CD14-positive monocyte (primary cell): ENCODE measurements around the gene TANGO2. TPM values are rescaled to one million over a fixed set of nuclear protein-coding genes. Genes with fewer than 3 reads are reported as not detected.

Source experiments
- DNase-seq, 3 donors: peaks; one replicate each; pipeline ENCODE4 v3.0.0-alpha.2; 2011 to 2022
- H2AFZ ChIP-seq: 2 replicates; pipeline ENCODE4 v1.6.0; 2012; ENCODE audit warnings: mild to moderate bottlenecking, low read depth, low read length, inconsistent platforms; ENCODE audit not compliant: insufficient read depth, poor library complexity, severe bottlenecking
- H3K27ac ChIP-seq, 2 donors: 1 replicate in 1 of 2; 2 replicates in 1 of 2; pipeline ENCODE4 v1.5.1; 2012 to 2013; ENCODE audit warnings: low read length in 2 of 2, control low read depth in 1 of 2, inconsistent platforms in 1 of 2, low read depth in 1 of 2, mild to moderate bottlenecking in 1 of 2
- H3K27me3 ChIP-seq, 2 donors: one replicate each; pipeline versions ENCODE4 v1.6.0 to v1.6.1; 2011 to 2013; ENCODE audit warnings: low read length in 2 of 2; ENCODE audit not compliant: control insufficient read depth in 2 of 2, insufficient read depth in 2 of 2
- H3K36me3 ChIP-seq, 2 donors: replicated peaks in 1 of 2; 1 replicate in 1 of 2; 2 replicates in 1 of 2; pipeline versions ENCODE4 v1.5.1 to v1.6.1; 2012 to 2013; ENCODE audit warnings: low read length in 2 of 2, control low read depth in 1 of 2, inconsistent platforms in 1 of 2, mild to moderate bottlenecking in 1 of 2; ENCODE audit not compliant: insufficient read depth in 2 of 2, control insufficient read depth in 1 of 2
- H3K4me1 ChIP-seq, 2 donors: 1 replicate in 1 of 2; 2 replicates in 1 of 2; pipeline versions ENCODE4 v1.5.1 to v1.6.1; 2012 to 2013; ENCODE audit warnings: low read length in 2 of 2, control low read depth in 1 of 2, inconsistent platforms in 1 of 2, mild to moderate bottlenecking in 1 of 2, moderate library complexity in 1 of 2; ENCODE audit not compliant: insufficient read depth in 2 of 2, control insufficient read depth in 1 of 2
- H3K4me2 ChIP-seq: replicated peaks from 2 replicates; pipeline ENCODE3; 2012; ENCODE audit warnings: low read length, moderate library complexity, mild to moderate bottlenecking; ENCODE audit not compliant: poor library complexity, severe bottlenecking; ENCODE audit errors: extremely low read depth
- H3K4me3 ChIP-seq, 3 experiments: fragments of 200-600 bp in 1 of 3; sonication (generic) in 1 of 3; replicated peaks in 1 of 3; 1 replicate in 2 of 3; 2 replicates in 1 of 3; pipeline ENCODE4 v1.5.1; 2011 to 2013; ENCODE audit warnings: low read length in 3 of 3, mild to moderate bottlenecking in 3 of 3, control low read depth in 2 of 3, low read depth in 2 of 3, inconsistent platforms in 1 of 3, moderate library complexity in 1 of 3
- H3K79me2 ChIP-seq: 2 replicates; pipeline ENCODE4 v1.6.0; 2012; ENCODE audit warnings: mild to moderate bottlenecking, control low read depth, inconsistent platforms, low read length, moderate library complexity; ENCODE audit not compliant: insufficient read depth
- H3K9ac ChIP-seq: 2 replicates; pipeline ENCODE4 v1.6.0; 2017; ENCODE audit warnings: low read length, mild to moderate bottlenecking; ENCODE audit not compliant: insufficient read depth, poor library complexity, severe bottlenecking
- H3K9me3 ChIP-seq, 2 donors: replicated peaks in 1 of 2; 1 replicate in 1 of 2; 2 replicates in 1 of 2; pipeline versions ENCODE4 v1.5.1 to v1.6.1; 2012 to 2013; ENCODE audit warnings: low read length in 2 of 2, control low read depth in 1 of 2; ENCODE audit not compliant: control insufficient read depth in 1 of 2, insufficient read depth in 1 of 2
- H4K20me1 ChIP-seq: 2 replicates; pipeline ENCODE4 v1.6.0; 2012; ENCODE audit warnings: mild to moderate bottlenecking, low read length, control low read depth, moderate library complexity; ENCODE audit not compliant: insufficient read depth
- H3K27ac Mint-ChIP-seq, 7 donors: one replicate each; pipeline ENCODE4 v1.8.0; 2020; ENCODE audit warnings: mild to moderate bottlenecking in 7 of 7, mixed read lengths in 7 of 7, moderate library complexity in 6 of 7, inconsistent platforms in 2 of 7
- H3K27me3 Mint-ChIP-seq, 3 donors: one replicate each; pipeline ENCODE4 v1.8.0; 2021 to 2022; ENCODE audit warnings: low read depth in 3 of 3, mild to moderate bottlenecking in 3 of 3, mixed read lengths in 3 of 3, moderate library complexity in 3 of 3, inconsistent platforms in 1 of 3
- H3K36me3 Mint-ChIP-seq, 2 donors: one replicate each; pipeline ENCODE4 v1.8.0; 2020; ENCODE audit warnings: mixed read lengths in 2 of 2, inconsistent platforms in 1 of 2, mild to moderate bottlenecking in 1 of 2
- H3K4me1 Mint-ChIP-seq: one replicate; pipeline ENCODE4 v1.8.0; 2020; ENCODE audit warnings: mild to moderate bottlenecking, mixed read lengths
- H3K4me3 Mint-ChIP-seq, 2 donors: one replicate each; pipeline ENCODE4 v1.8.0; 2020; ENCODE audit warnings: mild to moderate bottlenecking in 2 of 2, mixed read lengths in 2 of 2, moderate library complexity in 1 of 2
- H3K9me3 Mint-ChIP-seq, 7 donors: one replicate each; pipeline ENCODE4 v1.8.0; 2020 to 2022; ENCODE audit warnings: mixed read lengths in 7 of 7, mild to moderate bottlenecking in 6 of 7, moderate library complexity in 6 of 7, inconsistent platforms in 2 of 7
- CTCF ChIP-seq: fragments of 200-600 bp; IDR thresholded peaks from one replicate; pipeline ENCODE4 v1.8.0; 2022; ENCODE audit warnings: antibody characterized with exemption, mild to moderate bottlenecking
- WGBS: methylation state at CpG from one replicate; pipeline ENCODE4 v1.1.5; 2013; ENCODE audit warnings: missing lambda C conversion rate; ENCODE audit not compliant: insufficient coverage; 5-methylcytosine and 5-hydroxymethylcytosine counted together
- intact Hi-C, 2 donors: fragments of 100-400 bp; cut with micrococcal nuclease; formaldehyde crosslinking; loops; one replicate each; pipeline versions ENCODE4 v1.15.0 to v1.15.1; 2023
- polyA plus RNA-seq, 3 donors: library from polyadenylated mRNA; depleted of rRNA in 1 of 3; unstranded in 2 of 3; stranded (reverse) in 1 of 3; fragments of 300-500 nt in 2 of 3; fragments of >200 nt in 1 of 3; fragmentation: Illumina TruSeq in 2 of 3; gene quantifications; 1 replicate in 2 of 3; 2 replicates in 1 of 3; pipeline ENCODE4 v1.2.3, GENCODE V29; 2012 to 2021

TANGO2 gene
- polyA plus RNA-seq, 3 donors = 56.4 to 94.9 (median 58.2) TPM

- Histone ChIP-seq H3K79me2 (no peaks in the 10 kb centered on the region), H2AFZ (no peak overlapping the region), H3K4me3 (no peak overlapping the region), H3K36me3 (no peaks in the 10 kb centered on the region), H4K20me1 (no peaks in the 10 kb centered on the region), H3K4me1 (no peaks in the 10 kb centered on the region), H3K9ac (no peak overlapping the region), H3K27ac (no peak overlapping the region), H3K9me3 (no peaks in the 10 kb centered on the region), H3K27me3 (no peaks in the 10 kb centered on the region), H3K4me2 (no peak overlapping the region)
- H3K27ac Mint-ChIP-seq = no peak overlapping the region
- intact Hi-C loops = no loop called here
- no peak for DNase-seq
- no peaks in the 10 kb centered on the region for H3K9me3 Mint-ChIP-seq
- no peak for TF ChIP-seq CTCF
- 94% methylated on average over 8 of the region's 8 CpGs for WGBS
- no peaks in the 10 kb centered on the region for H3K36me3 Mint-ChIP-seq
- no peaks in the 10 kb centered on the region for H3K4me1 Mint-ChIP-seq
- no peaks in the 10 kb centered on the region for H3K27me3 Mint-ChIP-seq
- no peak overlapping the region for H3K4me3 Mint-ChIP-seq
Observed at GRCh38 chr22:20071524-20071972, 50.6 kb downstream of the TANGO2 start.

GRCh38 chr22:20076627-20077172, 55.8 kb downstream of the TANGO2 start:
- no peaks in the 10 kb centered on the region for H3K36me3 ChIP-seq
- intact Hi-C loops = no loop called here
- peaks cover 14% of the 10 kb centered on the region for H3K79me2 ChIP-seq
- H3K9me3 ChIP-seq = no peaks in the 10 kb centered on the region
- H3K4me2 ChIP-seq = no peak overlapping the region
- no peak overlapping the region for H3K27ac ChIP-seq
- peaks cover 4% of the 10 kb centered on the region for H4K20me1 ChIP-seq
- Mint-ChIP-seq H3K4me3 (no peak overlapping the region), H3K9me3 (no peaks in the 10 kb centered on the region), H3K36me3 (no peaks in the 10 kb centered on the region), H3K27me3 (no peaks in the 10 kb centered on the region), H3K4me1 (peaks cover 16% of the 10 kb centered on the region), H3K27ac (no peak overlapping the region)
- no peak for DNase-seq
- H3K4me1 ChIP-seq = peaks cover 11 to 14% of the 10 kb centered on the region in 2 donors
- no peak overlapping the region for H3K9ac ChIP-seq
- WGBS = 93% methylated on average over 3 of the region's 6 CpGs
- H3K27me3 ChIP-seq = no peaks in the 10 kb centered on the region
- H2AFZ ChIP-seq = no peak overlapping the region
- H3K4me3 ChIP-seq = no peak overlapping the region
- TF ChIP-seq CTCF = no peak
